ENCODE measurements around the gene SPAG17.

Gene SPAG17

DNA sequence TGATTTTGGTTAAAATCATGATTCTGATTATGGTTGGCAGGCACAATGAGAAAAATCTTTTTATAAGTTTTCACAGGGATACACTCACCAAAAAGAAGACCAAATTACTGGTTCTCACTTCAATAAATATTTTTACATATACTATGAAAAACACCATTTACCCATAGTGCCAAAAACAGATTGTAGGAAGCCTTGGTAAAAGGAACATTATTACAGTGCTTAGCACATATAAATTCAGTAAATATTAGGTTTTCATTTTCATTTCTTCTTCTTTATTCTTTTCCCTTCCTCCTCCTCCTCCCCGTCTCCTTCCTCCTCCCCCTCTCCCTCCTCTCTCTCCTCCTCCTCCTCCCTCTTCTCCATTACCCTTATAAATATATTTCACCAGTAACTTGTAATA lies 15.8 kb upstream of the SPAG17 start:
- H3K27ac ChIP-seq: no peak overlapping the region
- TF ChIP-seq CTCF (conservative IDR thresholded peaks at IDR 0.05): no peak

- TF ChIP-seq CTCF (conservative IDR thresholded peaks at IDR 0.05): no peak
- no peak overlapping the region for H3K27ac ChIP-seq
Observed at GRCh38 chr1:118190561-118190960, 5.5 kb upstream of the SPAG17 start.

- H3K27ac ChIP-seq: no peak overlapping the region
- TF ChIP-seq CTCF (conservative IDR thresholded peaks at IDR 0.05): no peak
Observed at GRCh38 chr1:118189564-118189963, 4.5 kb upstream of the SPAG17 start.

DNA sequence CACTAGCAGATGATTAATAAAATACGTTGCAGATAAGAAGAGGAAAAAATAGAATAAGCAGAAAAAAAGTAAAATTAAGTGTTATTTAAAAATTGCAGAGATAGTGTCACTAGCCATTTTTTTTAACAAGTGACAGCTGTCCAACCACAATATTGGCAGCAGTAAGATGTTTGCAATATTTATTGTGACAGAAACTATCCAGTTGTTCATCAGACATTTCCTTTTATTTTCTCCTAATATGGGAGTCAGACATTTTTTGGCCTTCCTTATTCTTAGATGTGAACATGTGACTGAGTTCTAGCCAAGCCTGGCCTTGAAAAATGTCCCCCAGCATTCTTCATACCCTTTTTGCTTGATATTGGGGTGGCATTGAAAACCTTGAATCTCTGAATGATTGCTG lies 3.4 kb upstream of the SPAG17 start:
- no peak overlapping the region for H3K27ac ChIP-seq
- no peak for TF ChIP-seq CTCF (conservative IDR thresholded peaks at IDR 0.05)

DNA sequence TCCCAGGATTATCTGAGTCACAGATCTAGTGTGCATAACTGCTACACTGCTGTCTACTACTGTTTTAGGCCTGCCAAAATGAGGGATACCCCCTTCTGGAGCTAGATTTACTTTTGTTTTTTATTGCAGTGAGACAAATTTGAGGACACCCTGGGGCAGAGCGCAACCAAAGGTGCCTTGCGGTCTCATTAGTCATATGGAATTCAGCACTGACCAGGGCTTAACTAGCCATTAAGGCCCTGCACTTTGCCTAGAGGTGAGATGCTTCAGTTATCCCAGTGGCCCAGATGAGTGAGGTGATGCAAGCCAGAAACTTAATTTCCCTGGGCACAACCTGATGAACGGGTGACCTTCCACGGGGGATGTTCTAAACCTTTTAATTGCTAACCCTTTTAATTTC lies 998 bp upstream of the SPAG17 start:
- no peak overlapping the region for H3K27ac ChIP-seq
- TF ChIP-seq CTCF (conservative IDR thresholded peaks at IDR 0.05): no peak

DNA sequence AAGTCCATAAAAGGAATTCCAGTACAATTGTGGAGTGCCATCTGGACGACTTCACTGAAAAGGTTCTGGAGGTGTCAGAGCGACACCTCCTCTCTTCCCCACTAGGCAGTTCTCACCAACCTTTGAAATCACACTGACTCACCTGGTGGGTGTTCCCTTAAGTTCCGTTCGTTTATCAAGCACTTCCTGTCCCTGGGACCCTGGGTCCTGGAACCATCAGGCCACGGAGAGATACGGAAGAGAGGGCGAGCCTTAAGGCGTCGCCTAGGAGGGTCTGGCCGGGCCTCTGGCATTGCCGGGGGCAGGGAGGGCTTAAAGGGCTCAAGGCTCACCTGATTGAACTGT lies 317 bp downstream of the SPAG17 start:
- no peak for TF ChIP-seq CTCF (conservative IDR thresholded peaks at IDR 0.05)

DNA sequence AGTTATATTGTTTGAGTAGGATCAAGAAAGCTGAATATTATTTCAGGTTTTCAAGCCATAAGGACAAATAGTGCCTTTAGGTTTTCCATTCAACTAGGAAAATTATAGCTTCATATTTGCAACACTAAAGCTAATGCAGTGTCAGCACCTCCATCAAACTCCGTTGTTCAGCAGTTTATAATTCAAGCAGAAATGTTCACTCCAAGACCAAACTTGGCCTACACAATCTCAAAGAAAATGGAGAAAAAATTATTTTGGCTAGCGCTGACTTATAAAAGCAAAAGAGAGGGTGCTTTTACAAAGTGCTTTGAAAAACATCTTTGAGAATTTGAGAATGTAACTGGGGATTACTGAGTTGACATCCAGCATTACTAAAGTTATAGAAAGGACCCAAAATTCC lies 1.4 kb downstream of the SPAG17 start:
- TF ChIP-seq CTCF (conservative IDR thresholded peaks at IDR 0.05): no peak
- H3K27ac ChIP-seq: no peak overlapping the region

More for the DNA sequence above, 317 bp downstream of the SPAG17 start:
- H3K27ac ChIP-seq: no peak overlapping the region

DNA sequence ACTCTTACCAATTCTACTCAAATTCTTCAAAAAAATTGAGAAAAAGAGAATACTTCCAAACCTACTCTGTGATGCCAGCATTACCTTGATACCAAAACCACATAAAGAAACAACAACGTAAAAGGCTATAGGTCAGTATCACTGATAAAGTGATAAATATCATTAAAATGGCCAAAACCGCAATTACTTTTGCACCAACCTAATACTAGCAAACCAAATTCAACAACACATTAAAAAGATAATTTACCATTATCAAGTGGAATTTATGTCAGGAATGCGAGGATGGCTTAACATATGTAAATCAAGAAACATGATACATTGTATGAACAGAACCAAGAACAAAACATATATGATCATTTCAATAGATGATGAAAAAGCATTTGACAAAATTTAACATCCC lies 7.0 kb downstream of the SPAG17 start:
- no peak for TF ChIP-seq CTCF (conservative IDR thresholded peaks at IDR 0.05)
- no peak overlapping the region for H3K27ac ChIP-seq

Data from VCaP (cell line).